GM23338 (cell line): Measurements from ENCODE around the gene ALDH16A1. TPM values are rescaled to one million over a fixed set of nuclear protein-coding genes. Genes with fewer than 3 reads are reported as not detected.

Experiments
- ATAC-seq: fragments of 200-7000 bp; cut with Tn5 transposase; 3 replicates; pipeline ENCODE4 v1.9.1; 2020
- DNase-seq: peaks from one replicate; pipeline ENCODE4 v3.0.0-alpha.2; 2015; ENCODE audit warnings: low spot score
- H2AFZ ChIP-seq: fragments of 200-600 bp; sonication (generic); 2 replicates; pipeline ENCODE4 v1.8.0; 2016; ENCODE audit warnings: antibody characterized with exemption, mild to moderate bottlenecking, moderate library complexity
- H3F3A ChIP-seq: fragments of 200-600 bp; sonication (generic); replicated peaks from 2 replicates; pipeline ENCODE4 v1.8.0; 2017; ENCODE audit warnings: antibody characterized with exemption, mixed run types, low read depth
- H3K27ac ChIP-seq: fragments of 200-600 bp; sonication (generic); 2 replicates; pipeline ENCODE4 v1.6.1; 2016; ENCODE audit warnings: low read depth
- H3K27me3 ChIP-seq: fragments of 200-600 bp; sonication (generic); 2 replicates; pipeline ENCODE4 v1.8.0; 2016; ENCODE audit warnings: mild to moderate bottlenecking, mixed run types, moderate library complexity; ENCODE audit not compliant: insufficient read depth
- H3K36me3 ChIP-seq: fragments of 200-600 bp; sonication (generic); 2 replicates; pipeline ENCODE4 v1.8.0; 2016; ENCODE audit warnings: mild to moderate bottlenecking; ENCODE audit not compliant: insufficient read depth
- H3K4me1 ChIP-seq: fragments of 200-600 bp; sonication (generic); 2 replicates; pipeline ENCODE4 v1.8.0; 2016; ENCODE audit warnings: mild to moderate bottlenecking, moderate library complexity; ENCODE audit not compliant: insufficient read depth
- H3K4me2 ChIP-seq: fragments of 200-600 bp; sonication (generic); 2 replicates; pipeline ENCODE4 v1.7.1; 2017; ENCODE audit warnings: mixed run types
- H3K4me3 ChIP-seq: fragments of 200-600 bp; sonication (generic); 2 replicates; pipeline ENCODE4 v1.6.1; 2016; ENCODE audit warnings: mixed run types
- H3K79me2 ChIP-seq: fragments of 200-600 bp; sonication (generic); replicated peaks from 2 replicates; pipeline ENCODE4 v1.8.0; 2017; ENCODE audit warnings: mild to moderate bottlenecking; ENCODE audit not compliant: insufficient read depth
- H3K9me2 ChIP-seq: fragments of 200-600 bp; sonication (generic); 2 replicates; pipeline ENCODE4 v1.8.0; 2017; ENCODE audit not compliant: insufficient read depth
- H4K20me1 ChIP-seq: fragments of 200-600 bp; sonication (generic); replicated peaks from 2 replicates; pipeline ENCODE4 v1.8.0; 2017; ENCODE audit warnings: mild to moderate bottlenecking; ENCODE audit not compliant: insufficient read depth
- H3K27ac Mint-ChIP-seq: 2 replicates; pipeline ENCODE4 v1.8.0; 2020; ENCODE audit warnings: inconsistent platforms, mild to moderate bottlenecking, moderate library complexity, mixed read lengths
- H3K27me3 Mint-ChIP-seq: 3 replicates; pipeline ENCODE4 v1.8.0; 2022; ENCODE audit warnings: low read depth, mild to moderate bottlenecking, moderate library complexity, mixed read lengths, inconsistent platforms; ENCODE audit not compliant: insufficient read depth, poor library complexity
- H3K36me3 Mint-ChIP-seq: 3 replicates; pipeline ENCODE4 v1.8.0; 2021; ENCODE audit warnings: low read depth, mild to moderate bottlenecking, inconsistent platforms, moderate library complexity, mixed read lengths
- H3K4me1 Mint-ChIP-seq: 3 replicates; pipeline ENCODE4 v1.8.0; 2020; ENCODE audit warnings: mild to moderate bottlenecking, inconsistent platforms, mixed read lengths
- H3K4me3 Mint-ChIP-seq: 3 replicates; pipeline ENCODE4 v1.8.0; 2021; ENCODE audit warnings: moderate library complexity, mild to moderate bottlenecking, inconsistent platforms, mixed read lengths
- H3K9me3 Mint-ChIP-seq: 3 replicates; pipeline ENCODE4 v1.8.0; 2020; ENCODE audit warnings: moderate library complexity, mild to moderate bottlenecking, inconsistent platforms, mixed read lengths
- CREB1 ChIP-seq: fragments of 250-450 bp; sonication (Bioruptor Pico); IDR thresholded peaks from 2 replicates; pipeline ENCODE4 v1.5.0; 2020; ENCODE audit warnings: low read depth, mild to moderate bottlenecking, moderate library complexity
- CTCF ChIP-seq, 2 experiments: fragments of 200-600 bp in 1 of 2; sonication (generic) in 1 of 2; conservative IDR thresholded peaks; 2 replicates each; pipeline versions ENCODE4 v1.5.1 to v1.6.1; 2016 to 2017; ENCODE audit warnings: antibody characterized with exemption in 2 of 2, low read depth in 2 of 2, mild to moderate bottlenecking in 2 of 2, moderate library complexity in 1 of 2
- ETS1 ChIP-seq: IDR thresholded peaks from 2 replicates; pipeline ENCODE4 v1.6.1; 2016; ENCODE audit warnings: antibody characterized with exemption
- EZH2 ChIP-seq: fragments of 200-600 bp; sonication (generic); IDR thresholded peaks from one replicate; pipeline ENCODE4 v1.8.0; 2017; ENCODE audit warnings: antibody characterized with exemption, mild to moderate bottlenecking, low read depth; ENCODE audit not compliant: unreplicated experiment
- EZH2phosphoT487 ChIP-seq: fragments of 200-600 bp; sonication (generic); IDR thresholded peaks from one replicate; pipeline ENCODE4 v1.8.1; 2018; ENCODE audit warnings: antibody characterized with exemption; ENCODE audit not compliant: unreplicated experiment
- JUNB ChIP-seq: IDR thresholded peaks from one replicate; pipeline ENCODE4 v1.6.1; 2016; ENCODE audit warnings: antibody characterized with exemption; ENCODE audit not compliant: unreplicated experiment
- NANOG ChIP-seq: IDR thresholded peaks from 2 replicates; pipeline ENCODE4 v1.6.1; 2016; ENCODE audit warnings: antibody characterized with exemption, borderline replicate concordance
- POLR2AphosphoS5 ChIP-seq: IDR thresholded peaks from 2 replicates; pipeline ENCODE4 v1.6.1; 2016; ENCODE audit warnings: antibody characterized with exemption, low read depth
- REST ChIP-seq: IDR thresholded peaks from one replicate; pipeline ENCODE4 v1.6.1; 2018; ENCODE audit warnings: antibody characterized with exemption; ENCODE audit not compliant: unreplicated experiment
- STAT1 ChIP-seq: IDR thresholded peaks from one replicate; pipeline ENCODE4 v1.6.1; 2016; ENCODE audit warnings: antibody characterized with exemption; ENCODE audit not compliant: unreplicated experiment
- ZNF114 ChIP-seq: fragments of 250-450 bp; sonication (Bioruptor Pico); IDR thresholded peaks from 2 replicates; pipeline ENCODE4 v1.5.0; 2020; ENCODE audit warnings: mild to moderate bottlenecking, moderate library complexity
- ZNF331 ChIP-seq: fragments of 250-450 bp; sonication (Bioruptor Pico); IDR thresholded peaks from 2 replicates; pipeline ENCODE4 v1.5.0; 2020; ENCODE audit warnings: low read depth, mild to moderate bottlenecking, moderate library complexity
- ZNF462 ChIP-seq: fragments of 250-450 bp; sonication (Bioruptor Pico); IDR thresholded peaks from 2 replicates; pipeline ENCODE4 v1.5.0; 2020; ENCODE audit warnings: mild to moderate bottlenecking, moderate library complexity
- polyA plus RNA-seq: library from polyadenylated mRNA; unstranded; fragments of >200 nt; fragmentation: Nextera tagmentation; extraction: Ambion mirVana; gene quantifications from 2 replicates; pipeline ENCODE4 v1.2.1, GENCODE V29; 2016
- total RNA-seq: library from RNA; depleted of rRNA; stranded (reverse); fragments of >200 nt; shearing (Covaris generic); gene quantifications from 2 replicates; pipeline ENCODE4 v1.2.3, GENCODE V29; 2014

Gene ALDH16A1
- total and polyA plus RNA-seq, 2 experiments from 2014 or later, result 16.8 to 57.3 TPM

- Histone ChIP-seq H3K4me3 (peak overlapping the region; percentile 94), H3K27ac (peak overlapping the region; percentile 93; the same call in 1 of the 2 replicates), H3K4me1 (peaks cover 21% of the 10 kb centered on the region), H3K36me3 (peaks cover 3% of the 10 kb centered on the region; the same call in 1 of the 2 replicates), H3K79me2 (no peaks in the 10 kb centered on the region), H2AFZ (peak overlapping the region; percentile 100), H3K9me2 (no peaks in the 10 kb centered on the region), H3K27me3 (peaks cover 34% of the 10 kb centered on the region), H3K4me2 (peak overlapping the region; percentile 99), H4K20me1 (peaks cover 4% of the 10 kb centered on the region; the same call in 1 of the 2 replicates), H3F3A (peaks cover 23% of the 10 kb centered on the region)
- H3K27me3 Mint-ChIP-seq, result peaks cover 69% of the 10 kb centered on the region
- DNase-seq, result peak; percentile 98
- H3K4me1 Mint-ChIP-seq, result peaks cover 32% of the 10 kb centered on the region
- peak overlapping the region; percentile 66 for H3K4me3 Mint-ChIP-seq
- peaks cover 5% of the 10 kb centered on the region; the same call in 2 of the 3 replicates for H3K9me3 Mint-ChIP-seq
- TF ChIP-seq CREB1 (CRISPR knock-in tag) (peak; percentile 72), REST (peak; percentile 5), ZNF331 (no peak), EZH2 (no peak), POLR2AphosphoS5 (no peak), ETS1 (peak; percentile 99), EZH2phosphoT487 (no peak), JUNB (no peak), NANOG (no peak), ZNF114 (CRISPR knock-in tag) (no peak), CTCF (conservative IDR thresholded peaks at IDR 0.05; ENCODE audit: low read depth in 2 of 2) (peak; percentile 80 to 92), STAT1 (no peak), ZNF462 (no peak)
- H3K27ac Mint-ChIP-seq, result no peak overlapping the region
- H3K36me3 Mint-ChIP-seq, result peaks cover 27% of the 10 kb centered on the region
- peak; percentile 66 for ATAC-seq
Measured at GRCh38 chr19:49443366-49444099, 9.5 kb upstream of the ALDH16A1 start.
